B cell (primary cell): ENCODE measurements around the gene UBN1. TPM values are rescaled to one million over a fixed set of nuclear protein-coding genes. Genes with fewer than 3 reads are reported as not detected.
"Not testable (repeated sequence)": the region's sequence is repeated elsewhere in the genome, so short reads cannot be mapped to it uniquely, and the experiment has no call there.

Experiments
- ATAC-seq: fragments of 200-7000 bp; cut with Tn5 transposase; one replicate; pipeline ENCODE4 v1.10.0; 2021; ENCODE audit warnings: low read depth, mild to moderate bottlenecking, moderate number of reproducible peaks, moderate library complexity
- CTCF ChIA-PET: fragments of 350-600 bp; sonication (Branson Sonifier 250); formaldehyde crosslinking; loops from one replicate; lab custom pipeline; 2021; ENCODE audit warnings: antibody characterized with exemption, inconsistent platforms; lab: Charles Lee
- POLR2A ChIA-PET: fragments of 350-600 bp; sonication (Branson Sonifier 250); formaldehyde crosslinking; loops from one replicate; lab custom pipeline; 2021; ENCODE audit warnings: antibody characterized with exemption; lab: Charles Lee
- DNase-seq: peaks from one replicate; pipeline ENCODE4 v3.0.0; 2013
- H2AFZ ChIP-seq: 2 replicates; pipeline ENCODE4 v1.6.1; 2012; ENCODE audit warnings: mild to moderate bottlenecking, low read depth, low read length; ENCODE audit not compliant: insufficient read depth, poor library complexity, severe bottlenecking
- H3K27ac ChIP-seq, 2 donors: 1 replicate in 1 of 2; 2 replicates in 1 of 2; pipeline ENCODE4 v1.5.1; 2012 to 2013; ENCODE audit warnings: low read length in 2 of 2, mild to moderate bottlenecking in 2 of 2, moderate library complexity in 1 of 2
- H3K27me3 ChIP-seq, 4 experiments: fragments of 200-600 bp in 1 of 4; sonication (generic) in 1 of 4; replicated peaks in 1 of 4; 1 replicate in 2 of 4; 2 replicates in 2 of 4; pipeline versions ENCODE4 v1.6.1 to v1.7.0; 2013 to 2016; ENCODE audit warnings: low read length in 3 of 4, mild to moderate bottlenecking in 2 of 4, mixed read lengths in 1 of 4, moderate library complexity in 1 of 4; ENCODE audit not compliant: insufficient read depth in 4 of 4, control insufficient read depth in 3 of 4; ENCODE audit errors: control extremely low read depth in 1 of 4
- H3K36me3 ChIP-seq, 2 experiments: replicated peaks in 1 of 2; 1 replicate in 1 of 2; 2 replicates in 1 of 2; pipeline versions ENCODE4 v1.6.1 to v1.7.1; 2013; ENCODE audit warnings: low read length in 1 of 2; ENCODE audit not compliant: insufficient read depth in 2 of 2, control insufficient read depth in 1 of 2; ENCODE audit errors: control extremely low read depth in 1 of 2, extremely low read depth in 1 of 2
- H3K4me1 ChIP-seq, 2 donors: fragments of 200-600 bp in 1 of 2; sonication (generic) in 1 of 2; 1 replicate in 1 of 2; 2 replicates in 1 of 2; pipeline versions ENCODE4 v1.5.1 to v1.6.1; 2013 to 2017; ENCODE audit warnings: low read length in 2 of 2; ENCODE audit not compliant: control insufficient read depth in 2 of 2, insufficient read depth in 2 of 2
- H3K4me2 ChIP-seq: replicated peaks from 2 replicates; pipeline ENCODE3; 2012; ENCODE audit warnings: mild to moderate bottlenecking, low read depth, low read length; ENCODE audit not compliant: poor library complexity, severe bottlenecking
- H3K4me3 ChIP-seq, 5 experiments: fragments of 200-600 bp in 1 of 5; sonication (generic) in 1 of 5; 1 replicate in 3 of 5; 2 replicates in 2 of 5; pipeline versions ENCODE4 v1.5.1 to v1.7.0; 2011 to 2016; ENCODE audit warnings: low read length in 4 of 5, mild to moderate bottlenecking in 4 of 5, low read depth in 2 of 5, control low read depth in 1 of 5, moderate library complexity in 1 of 5; ENCODE audit not compliant: insufficient read depth in 1 of 5; ENCODE audit errors: control extremely low read depth in 1 of 5, extremely low read depth in 1 of 5
- H3K79me2 ChIP-seq: fragments of 200-600 bp; sonication (generic); one replicate; pipeline ENCODE4 v1.6.0; 2016; ENCODE audit warnings: low read length; ENCODE audit not compliant: control insufficient read depth, insufficient read depth
- H3K9ac ChIP-seq: fragments of 200-600 bp; sonication (generic); 2 replicates; pipeline ENCODE4 v1.6.1; 2017; ENCODE audit warnings: mild to moderate bottlenecking, low read length, moderate library complexity
- H3K9me3 ChIP-seq, 3 donors: one replicate each; pipeline versions ENCODE4 v1.6.1 to v1.7.1; 2013; ENCODE audit warnings: low read length in 2 of 3; ENCODE audit not compliant: control insufficient read depth in 2 of 3, insufficient read depth in 1 of 3; ENCODE audit errors: control extremely low read depth in 1 of 3
- H4K20me1 ChIP-seq: 2 replicates; pipeline ENCODE4 v1.6.0; 2012; ENCODE audit warnings: mild to moderate bottlenecking, low read length; ENCODE audit not compliant: insufficient read depth, control insufficient read depth, poor library complexity, severe bottlenecking
- H3K27ac Mint-ChIP-seq: one replicate; pipeline ENCODE4 v1.8.0; 2021; ENCODE audit warnings: mixed read lengths
- H3K27me3 Mint-ChIP-seq: one replicate; pipeline ENCODE4 v1.8.0; 2021; ENCODE audit warnings: mixed read lengths
- H3K4me1 Mint-ChIP-seq: one replicate; pipeline ENCODE4 v1.8.0; 2021; ENCODE audit warnings: mixed read lengths
- H3K4me3 Mint-ChIP-seq: one replicate; pipeline ENCODE4 v1.8.0; 2021; ENCODE audit warnings: mixed read lengths
- H3K9me3 Mint-ChIP-seq: one replicate; pipeline ENCODE4 v1.8.0; 2022; ENCODE audit warnings: mixed read lengths; ENCODE audit not compliant: insufficient read depth
- CTCF ChIP-seq: fragments of 200-600 bp; IDR thresholded peaks from one replicate; pipeline ENCODE4 v1.8.0; 2022; ENCODE audit warnings: antibody characterized with exemption, mild to moderate bottlenecking
- EZH2 ChIP-seq: IDR thresholded peaks from 2 replicates; pipeline ENCODE4 v1.6.1; 2012; ENCODE audit warnings: borderline replicate concordance, low read depth, mild to moderate bottlenecking, moderate library complexity, low read length; ENCODE audit not compliant: insufficient read depth, poor library complexity, severe bottlenecking
- WGBS: methylation state at CpG from one replicate; pipeline ENCODE4 v1.1.5; 2013; ENCODE audit warnings: missing lambda C conversion rate; ENCODE audit not compliant: insufficient coverage; 5-methylcytosine and 5-hydroxymethylcytosine counted together
- intact Hi-C: fragments of 100-400 bp; cut with micrococcal nuclease; formaldehyde crosslinking; loops from one replicate; pipeline ENCODE4 v1.10.0; 2022
- polyA plus RNA-seq: library from polyadenylated mRNA; depleted of rRNA; stranded (reverse); fragments of >200 nt; gene quantifications from 2 replicates; pipeline ENCODE4 v1.2.3, GENCODE V29; 2012
- total RNA-seq, 2 donors: library from RNA; stranded (reverse); fragments of 120-200 nt in 1 of 2; gene quantifications; 1 replicate in 1 of 2; 2 replicates in 1 of 2; pipeline versions ENCODE4 v1.2.3 to v1.2.4, GENCODE V29; 2013 to 2022

The UBN1 gene
- total and polyA plus RNA-seq, 2 donors (not counting 1 experiment from before 2014, with no cell fraction given) = 16.6 to 38.1 TPM

- H3K27me3 Mint-ChIP-seq = peaks cover 5% of the 10 kb centered on the region
- 100% methylated on average over 1 of the region's 2 CpGs for WGBS
- H3K4me3 ChIP-seq = no peak overlapping the region
- no peak overlapping the region for H3K4me2 ChIP-seq
- H3K9me3 ChIP-seq = peaks cover 0 to 28% (median 13%) of the 10 kb centered on the region in 3 donors
- H3K9me3 Mint-ChIP-seq = peaks cover 5% of the 10 kb centered on the region
- H4K20me1 ChIP-seq = no peaks in the 10 kb centered on the region
- H3K27ac ChIP-seq = no peak overlapping the region
- intact Hi-C loops = no loop called here
- H3K4me1 Mint-ChIP-seq = no peaks in the 10 kb centered on the region
- H3K4me3 Mint-ChIP-seq = no peak overlapping the region
- no peak overlapping the region for H3K27ac Mint-ChIP-seq
- ChIA-PET POLR2A (no interaction called here), CTCF (no interaction called here)
- no peaks in the 10 kb centered on the region for H3K79me2 ChIP-seq
- H3K4me1 ChIP-seq = no peaks in the 10 kb centered on the region
- no peak for TF ChIP-seq EZH2
- no peak for TF ChIP-seq CTCF
- peaks cover 0 to 8% (median 0%) of the 10 kb centered on the region in 4 experiments for H3K27me3 ChIP-seq
- no peak overlapping the region for H3K9ac ChIP-seq
- DNase-seq = no peak
- H3K36me3 ChIP-seq = no peaks in the 10 kb centered on the region
- no peak for ATAC-seq
- H2AFZ ChIP-seq = no peak overlapping the region
These were observed 80.4 kb downstream of the UBN1 start for GRCh38 chr16:4927661-4928060.

DNA sequence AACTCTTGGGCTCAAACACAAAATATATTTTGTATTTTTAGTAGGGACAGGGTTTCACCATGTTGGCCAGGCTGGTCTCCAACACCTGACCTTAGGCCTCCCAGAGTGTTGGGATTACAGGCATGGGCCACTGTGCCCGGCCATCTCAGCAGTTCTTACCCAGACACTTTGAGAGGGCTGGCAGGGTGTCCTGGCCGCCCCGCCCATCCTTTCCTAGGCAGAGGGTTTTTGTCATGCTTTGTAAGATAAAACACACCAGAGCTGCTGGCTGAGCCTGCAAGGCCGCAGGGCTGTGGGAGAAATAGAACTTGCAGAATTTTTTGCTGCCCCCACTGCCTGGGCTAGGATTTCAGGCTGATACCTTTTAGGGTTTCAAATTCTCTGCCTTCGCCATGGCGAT, 80.9 kb downstream of the UBN1 start:
- H3K27ac ChIP-seq = no peak overlapping the region
- H3K4me1 Mint-ChIP-seq = no peaks in the 10 kb centered on the region
- WGBS = 92% methylated on average over 4 of the region's 6 CpGs
- H3K27me3 Mint-ChIP-seq = peaks cover 5% of the 10 kb centered on the region
- no peaks in the 10 kb centered on the region for H3K4me1 ChIP-seq
- H3K4me3 ChIP-seq = no peak overlapping the region
- ChIA-PET CTCF (no interaction called here), POLR2A (no interaction called here)
- ATAC-seq (no peak), DNase-seq (no peak)
- H3K79me2 ChIP-seq = no peaks in the 10 kb centered on the region
- H2AFZ ChIP-seq = no peak overlapping the region
- TF ChIP-seq EZH2 (no peak), CTCF (no peak)
- H3K9me3 ChIP-seq = peaks cover 0 to 28% (median 13%) of the 10 kb centered on the region in 3 donors
- intact Hi-C loops = no loop called here
- no peak overlapping the region for H3K4me3 Mint-ChIP-seq
- H3K27ac Mint-ChIP-seq = no peak overlapping the region
- no peak overlapping the region for H3K9ac ChIP-seq
- H3K36me3 ChIP-seq = no peaks in the 10 kb centered on the region
- H3K27me3 ChIP-seq = peaks cover 0 to 6% (median 0%) of the 10 kb centered on the region in 4 experiments
- H3K9me3 Mint-ChIP-seq = peaks cover 5% of the 10 kb centered on the region
- H3K4me2 ChIP-seq = no peak overlapping the region
- no peaks in the 10 kb centered on the region for H4K20me1 ChIP-seq

DNA sequence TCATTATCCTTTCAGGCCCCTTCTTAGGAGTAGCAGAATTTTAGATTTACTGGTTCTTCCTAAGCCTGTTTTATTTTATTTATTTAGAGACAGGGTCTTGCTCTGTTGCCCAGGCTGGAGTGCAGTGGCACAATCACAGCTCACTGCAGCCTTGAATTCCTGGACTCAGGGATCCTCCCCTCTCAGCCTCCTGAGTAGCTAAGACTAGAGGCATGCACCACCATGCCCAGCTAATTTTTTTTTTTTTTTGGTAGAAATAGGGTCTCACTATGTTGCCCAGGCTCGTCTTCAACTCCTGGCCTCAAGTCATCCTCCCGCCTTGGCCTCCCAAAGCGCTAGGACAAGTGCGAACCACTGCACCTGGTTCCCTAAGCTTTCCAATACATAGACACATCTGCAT, 82.3 kb downstream of the UBN1 start:
- peaks cover 0 to 27% (median 13%) of the 10 kb centered on the region in 3 donors for H3K9me3 ChIP-seq
- H2AFZ ChIP-seq, H3K9me3 Mint-ChIP-seq, H3K27ac Mint-ChIP-seq, POLR2A ChIA-PET, H3K9ac ChIP-seq, CTCF ChIA-PET, H3K4me1 ChIP-seq, H3K4me3 ChIP-seq, ATAC-seq, DNase-seq, H3K4me2 ChIP-seq, H3K4me3 Mint-ChIP-seq, H4K20me1 ChIP-seq, intact Hi-C loops, H3K36me3 ChIP-seq, H3K4me1 Mint-ChIP-seq, H3K27ac ChIP-seq, H3K79me2 ChIP-seq: not testable (repeated sequence)
- peaks cover 12% of the 10 kb centered on the region for H3K27me3 Mint-ChIP-seq
- WGBS = no CpG with 5 or more reads among the region's 4 CpGs
- peaks cover 0 to 12% (median 2%) of the 10 kb centered on the region in 4 experiments for H3K27me3 ChIP-seq
